ENCODE measurements around the gene TBC1D22B.

GRCh38 chr6:37260040-37260439 lies 2.5 kb downstream of the TBC1D22B start:
- TF ChIP-seq MAX (IDR thresholded peaks at IDR 0.05) (no peak), RAD21 (conservative IDR thresholded peaks at IDR 0.05 in 1 of 2, IDR thresholded peaks at IDR 0.05 in 1 of 2) (no peak), CTCF (IDR thresholded peaks at IDR 0.05) (no peak)
